ENCODE data around the gene DTYMK. TPM values are rescaled to one million over a fixed set of nuclear protein-coding genes. Genes with fewer than 3 reads are reported as not detected.
"Not testable (repeated sequence)": the region's sequence is repeated elsewhere in the genome, so short reads cannot be mapped to it uniquely, and the experiment has no call there.

The DTYMK gene
- total RNA-seq, 1 experiment from 2014 or later: 55.3 TPM

- in situ Hi-C loops (cut with HindIII; ENCODE audit: low pct_unique_long_range_greater_than_20kb, low sequenced_read_pairs): no loop called here
- no peak for DNase-seq (ENCODE audit: low read depth, low spot score)
Measured at GRCh38 chr2:241678307-241678706, 8.3 kb downstream of the DTYMK start.

- in situ Hi-C loops (cut with HindIII; ENCODE audit: low pct_unique_long_range_greater_than_20kb, low sequenced_read_pairs): no loop called here
- no peak for DNase-seq (ENCODE audit: low read depth, low spot score)
Measured at GRCh38 chr2:241677392-241677791, 9.2 kb downstream of the DTYMK start.

DNA sequence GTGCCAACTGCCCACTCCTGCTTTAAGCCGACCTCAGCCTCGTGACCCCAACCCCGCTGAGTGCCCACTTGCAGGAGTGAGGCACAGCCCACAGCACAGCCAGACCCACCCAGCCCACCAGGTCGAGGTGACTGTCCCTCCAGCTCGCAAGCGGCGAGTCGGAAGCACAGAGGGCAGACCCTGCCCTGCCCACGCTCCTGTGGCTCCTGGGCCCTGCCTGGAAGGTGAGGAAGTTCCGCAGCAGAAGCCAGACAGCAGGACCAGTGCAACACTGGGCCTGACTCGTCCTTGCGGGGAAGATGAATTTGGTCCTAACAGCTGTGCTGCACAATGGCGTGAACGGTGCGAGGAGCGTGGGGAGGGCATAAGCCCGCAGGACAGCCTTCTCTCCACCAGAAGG is 9.9 kb downstream of the DTYMK start:
- in situ Hi-C loops (cut with HindIII; ENCODE audit: low pct_unique_long_range_greater_than_20kb, low sequenced_read_pairs): no loop called here
- no peak for DNase-seq (ENCODE audit: low read depth, low spot score)

- DNase-seq (ENCODE audit: low read depth, low spot score): no peak
- in situ Hi-C loops (cut with HindIII; ENCODE audit: low pct_unique_long_range_greater_than_20kb, low sequenced_read_pairs): no loop called here
Measured at GRCh38 chr2:241675885-241676284, 10.7 kb downstream of the DTYMK start.

- no peak for DNase-seq (ENCODE audit: low read depth, low spot score)
- in situ Hi-C loops (cut with HindIII; ENCODE audit: low pct_unique_long_range_greater_than_20kb, low sequenced_read_pairs): no loop called here
Measured at GRCh38 chr2:241673797-241674725, 12.6 kb downstream of the DTYMK start.

DNA sequence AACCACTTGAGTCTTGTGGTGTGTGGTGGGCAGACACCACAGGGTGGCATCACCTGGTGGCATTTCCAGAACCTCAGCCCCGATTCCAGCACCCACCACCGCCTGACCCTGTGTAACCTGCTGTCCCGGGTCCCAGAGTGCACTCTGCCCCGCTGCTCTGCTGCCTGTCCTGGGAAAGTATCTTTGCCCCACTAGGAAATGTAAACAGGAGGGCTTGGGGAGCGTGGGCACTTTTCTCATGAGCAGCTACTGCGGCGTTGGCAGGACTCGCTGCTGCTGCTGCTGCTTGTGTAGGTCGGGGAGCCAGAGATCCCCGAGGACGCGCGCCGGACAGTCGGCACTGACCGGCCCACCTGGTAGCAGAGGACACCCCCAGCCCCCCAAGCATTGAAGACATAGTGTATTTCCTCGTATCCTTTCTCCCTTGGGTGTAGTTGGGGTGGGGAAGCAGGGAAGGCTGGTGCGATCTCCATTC is 13.4 kb downstream of the DTYMK start:
- in situ Hi-C loops (cut with HindIII; ENCODE audit: low pct_unique_long_range_greater_than_20kb, low sequenced_read_pairs): no loop called here
- DNase-seq (ENCODE audit: low read depth, low spot score): no peak

- in situ Hi-C loops (cut with HindIII; ENCODE audit: low pct_unique_long_range_greater_than_20kb, low sequenced_read_pairs): no loop called here
- no peak for DNase-seq (ENCODE audit: low read depth, low spot score)
Measured at GRCh38 chr2:241672243-241673188, 14.1 kb downstream of the DTYMK start.

DNA sequence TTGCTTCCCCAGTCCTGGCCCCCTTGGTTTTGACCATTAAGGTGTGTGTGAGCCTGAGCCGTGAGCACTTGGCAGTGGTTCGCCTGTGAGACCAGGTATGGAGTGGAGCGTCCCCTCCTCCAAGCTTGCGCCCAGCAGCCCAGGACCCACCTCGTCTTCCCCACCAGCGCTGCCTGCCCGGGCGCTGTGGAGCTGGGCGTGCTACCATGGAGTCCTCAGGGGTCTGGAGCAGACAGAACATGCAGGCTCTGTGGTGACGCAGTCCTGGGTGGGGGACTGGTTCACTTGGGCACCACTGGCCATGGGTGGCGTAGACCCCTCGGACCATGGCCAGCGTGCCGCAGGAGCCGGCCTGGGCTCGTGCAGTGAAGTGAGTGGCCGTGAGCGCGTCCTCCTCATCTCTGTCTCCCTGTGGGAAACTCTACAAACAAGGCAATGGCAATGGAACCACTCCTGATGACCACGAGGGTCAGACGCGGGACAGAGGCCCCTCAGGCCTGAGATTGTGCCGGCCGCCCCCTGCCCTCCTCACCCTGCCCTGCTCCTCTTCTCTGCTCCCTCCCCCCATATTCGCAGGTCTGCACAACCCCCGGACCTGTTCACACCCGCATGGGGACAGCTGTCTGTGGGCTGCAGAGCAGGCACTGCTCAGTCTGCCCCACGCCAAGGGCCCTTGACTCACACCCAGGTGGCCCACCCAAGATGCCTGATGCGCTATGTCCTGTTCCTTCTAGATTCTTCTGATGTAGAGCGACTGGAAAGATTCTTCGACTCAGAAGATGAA is 15.0 kb downstream of the DTYMK start:
- no peak for DNase-seq (ENCODE audit: low read depth, low spot score)

GRCh38 chr2:241670333-241671110 is 16.1 kb downstream of the DTYMK start:
- DNase-seq (ENCODE audit: low read depth, low spot score): no peak

More for the DNA sequence above, 15.0 kb downstream of the DTYMK start:
- in situ Hi-C loops (cut with HindIII; ENCODE audit: low pct_unique_long_range_greater_than_20kb, low sequenced_read_pairs): no loop called here

DNA sequence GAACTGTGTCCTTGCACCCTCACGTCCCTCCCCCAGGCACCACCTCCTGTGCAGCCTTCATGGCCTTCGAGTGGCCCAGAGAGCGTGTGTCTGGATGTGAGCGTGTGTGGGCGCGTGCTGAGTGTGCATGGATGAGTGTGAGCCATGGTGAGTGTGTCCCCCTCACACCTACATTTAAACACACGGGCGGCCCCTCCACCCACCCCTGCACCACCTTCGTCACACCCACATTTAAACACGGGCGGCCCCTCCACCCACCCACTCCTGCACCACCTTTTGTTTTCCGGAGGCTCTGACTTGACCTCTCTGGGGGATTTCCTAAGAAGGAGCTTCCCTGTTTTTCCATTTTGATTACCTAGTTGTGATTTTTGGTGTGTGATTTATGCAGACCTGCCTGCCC is 17.8 kb downstream of the DTYMK start:
- in situ Hi-C loops (cut with HindIII; ENCODE audit: low pct_unique_long_range_greater_than_20kb, low sequenced_read_pairs): no loop called here

More at GRCh38 chr2:241670333-241671110, 16.1 kb downstream of the DTYMK start:
- in situ Hi-C loops (cut with HindIII; ENCODE audit: low pct_unique_long_range_greater_than_20kb, low sequenced_read_pairs): no loop called here

DNA sequence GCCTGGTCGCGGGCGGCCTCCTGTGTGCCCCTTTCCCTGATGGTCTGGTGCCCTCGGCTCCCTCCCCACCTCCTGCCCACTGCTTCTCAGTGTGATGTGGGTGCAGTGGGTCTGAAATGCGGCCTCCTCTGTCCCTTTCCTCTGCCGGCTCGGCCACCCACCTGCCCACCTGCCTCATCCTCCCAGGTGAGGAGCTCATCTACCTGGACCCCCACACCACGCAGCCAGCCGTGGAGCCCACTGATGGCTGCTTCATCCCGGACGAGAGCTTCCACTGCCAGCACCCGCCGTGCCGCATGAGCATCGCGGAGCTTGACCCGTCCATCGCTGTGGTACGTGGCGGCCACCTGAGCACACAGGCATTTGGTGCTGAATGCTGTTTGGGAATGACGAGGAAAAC is 18.3 kb downstream of the DTYMK start:
- in situ Hi-C loops (cut with HindIII; ENCODE audit: low pct_unique_long_range_greater_than_20kb, low sequenced_read_pairs): no loop called here
- no peak for DNase-seq (ENCODE audit: low read depth, low spot score)

More for the DNA sequence above, 17.8 kb downstream of the DTYMK start:
- DNase-seq (ENCODE audit: low read depth, low spot score): no peak

DNA sequence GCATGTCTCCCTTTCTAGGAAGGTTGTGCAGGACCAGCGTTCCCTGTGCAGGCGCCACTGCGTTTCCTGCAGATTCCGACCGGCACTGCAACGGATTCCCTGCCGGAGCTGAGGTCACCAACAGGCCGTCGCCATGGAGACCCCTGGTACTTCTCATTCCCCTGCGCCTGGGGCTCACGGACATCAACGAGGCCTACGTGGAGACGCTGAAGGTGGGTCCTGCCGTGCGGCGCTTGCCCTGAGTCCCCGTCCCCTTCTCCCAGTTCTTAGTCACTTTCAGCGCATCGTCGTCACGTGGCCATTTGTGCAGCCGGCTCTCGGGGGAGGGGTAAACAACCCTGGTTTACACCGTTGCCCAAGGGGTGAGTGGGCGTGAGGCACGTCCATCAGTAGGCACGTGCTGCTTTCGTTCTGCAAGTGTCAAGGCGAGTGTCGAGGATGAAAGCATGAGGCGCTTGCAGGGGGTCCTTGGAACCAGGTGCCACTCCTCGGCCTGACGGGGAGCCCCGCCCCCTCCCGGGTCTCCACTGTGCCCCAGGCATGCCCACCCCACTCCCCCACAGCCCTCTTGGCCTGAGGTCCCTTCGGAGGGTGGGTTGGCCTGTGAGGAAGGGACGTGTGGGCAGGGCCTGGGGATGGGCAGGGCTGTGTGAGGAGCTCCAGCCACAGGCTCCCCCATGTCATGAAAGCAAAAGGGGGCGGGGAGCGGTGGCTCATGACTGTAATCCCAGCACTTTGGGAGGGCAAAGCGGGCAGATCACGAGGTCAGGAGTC is 19.8 kb downstream of the DTYMK start:
- no peak for DNase-seq (ENCODE audit: low read depth, low spot score)
- in situ Hi-C loops (cut with HindIII; ENCODE audit: low pct_unique_long_range_greater_than_20kb, low sequenced_read_pairs): no loop called here

GRCh38 chr2:241665731-241666440 is 20.7 kb downstream of the DTYMK start:
- in situ Hi-C loops (cut with HindIII; ENCODE audit: low pct_unique_long_range_greater_than_20kb, low sequenced_read_pairs): no loop called here
- no peak for DNase-seq (ENCODE audit: low read depth, low spot score)

- in situ Hi-C loops (cut with HindIII; ENCODE audit: low pct_unique_long_range_greater_than_20kb, low sequenced_read_pairs); DNase-seq (ENCODE audit: low read depth, low spot score): not testable (repeated sequence)
Measured at GRCh38 chr2:241662731-241663130, 23.9 kb downstream of the DTYMK start.

DNA sequence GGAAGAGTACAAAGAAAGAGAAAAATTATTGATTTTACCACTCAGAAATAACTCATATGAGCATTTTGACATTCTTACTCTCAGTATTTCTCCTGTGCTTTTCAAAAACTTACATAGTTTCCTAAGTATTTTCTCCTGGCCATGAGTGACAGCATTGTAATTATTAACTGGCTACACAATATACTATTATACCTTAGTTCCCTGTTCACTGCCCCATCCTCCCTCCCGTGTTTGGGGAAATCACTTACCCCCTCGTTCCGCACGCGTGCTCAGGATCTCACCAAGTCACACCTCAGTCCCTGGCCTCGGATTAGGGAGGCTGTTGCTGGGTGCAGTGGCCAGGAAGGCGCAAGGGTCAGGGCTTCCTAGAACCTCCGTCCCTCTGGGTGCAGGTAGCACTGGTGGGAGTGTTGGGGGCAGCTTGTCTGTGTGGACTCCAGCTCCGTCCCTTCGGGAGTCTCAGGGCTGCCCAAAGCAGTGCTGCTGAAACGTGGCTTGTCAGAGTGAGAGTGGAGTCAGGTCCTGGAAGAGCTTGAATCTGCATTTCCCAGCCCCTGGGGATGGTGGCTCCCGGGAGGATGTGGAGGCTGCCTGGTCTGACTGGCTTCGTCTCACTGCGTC is 25.9 kb downstream of the DTYMK start:
- in situ Hi-C loops (cut with HindIII; ENCODE audit: low pct_unique_long_range_greater_than_20kb, low sequenced_read_pairs): no loop called here

More for the DNA sequence above, 25.9 kb downstream of the DTYMK start:
- DNase-seq (ENCODE audit: low read depth, low spot score): no peak
